Right kidney (tissue), 1 donor: Measurements from ENCODE around the gene CASZ1.
A peak's percentile ranks its signal among the peaks of the same experiment; 100 is the strongest.

Source experiments
- DNase-seq: peaks from one replicate; pipeline ENCODE4 v3.0.0-alpha.2; 2016

CASZ1 gene

GRCh38 chr1:10705953-10706352 lies 90.5 kb downstream of the CASZ1 start:
- no peak for DNase-seq

GRCh38 chr1:10704368-10704882 lies 92.0 kb downstream of the CASZ1 start:
- DNase-seq: peak; percentile 76

DNA sequence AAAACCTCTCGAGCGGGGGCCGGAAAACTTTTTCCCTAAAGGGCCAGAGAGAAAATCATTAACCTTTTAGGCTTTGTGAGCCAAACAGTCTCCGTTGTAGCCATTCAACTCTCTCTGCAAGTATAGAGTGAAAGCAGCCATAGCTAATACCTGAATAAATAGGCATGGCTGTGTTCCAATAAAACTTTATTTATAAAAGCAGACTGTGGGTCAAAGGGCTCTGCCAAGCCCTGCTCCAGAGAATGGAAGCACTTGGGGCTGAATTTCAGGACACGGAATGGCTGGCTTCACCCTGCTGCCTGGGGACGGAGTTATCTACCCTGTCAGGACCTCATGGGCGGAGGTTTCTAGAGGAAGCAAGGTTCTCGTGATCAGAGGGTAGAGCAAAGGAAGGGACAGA lies 92.7 kb downstream of the CASZ1 start:
- no peak for DNase-seq

GRCh38 chr1:10701145-10701544 lies 95.3 kb downstream of the CASZ1 start:
- DNase-seq: no peak

DNA sequence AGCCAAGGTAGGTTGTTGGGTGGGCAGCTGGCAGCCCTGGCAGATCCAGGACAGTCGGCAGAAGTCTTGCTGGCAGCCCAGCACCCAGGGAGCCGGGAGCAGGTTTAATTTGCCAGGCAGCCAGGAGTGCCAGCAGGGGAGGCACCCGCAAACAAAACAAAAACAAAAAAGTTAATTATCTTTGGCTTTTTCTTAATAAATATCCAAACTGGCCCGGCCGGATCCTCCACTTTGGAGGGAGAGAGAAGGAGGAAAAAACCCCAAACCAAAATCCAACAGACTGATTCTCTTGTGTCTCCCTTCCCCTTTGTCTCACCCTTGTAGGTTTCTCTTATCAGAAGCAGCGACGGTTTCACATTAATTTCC lies 97.0 kb downstream of the CASZ1 start:
- no peak for DNase-seq

DNA sequence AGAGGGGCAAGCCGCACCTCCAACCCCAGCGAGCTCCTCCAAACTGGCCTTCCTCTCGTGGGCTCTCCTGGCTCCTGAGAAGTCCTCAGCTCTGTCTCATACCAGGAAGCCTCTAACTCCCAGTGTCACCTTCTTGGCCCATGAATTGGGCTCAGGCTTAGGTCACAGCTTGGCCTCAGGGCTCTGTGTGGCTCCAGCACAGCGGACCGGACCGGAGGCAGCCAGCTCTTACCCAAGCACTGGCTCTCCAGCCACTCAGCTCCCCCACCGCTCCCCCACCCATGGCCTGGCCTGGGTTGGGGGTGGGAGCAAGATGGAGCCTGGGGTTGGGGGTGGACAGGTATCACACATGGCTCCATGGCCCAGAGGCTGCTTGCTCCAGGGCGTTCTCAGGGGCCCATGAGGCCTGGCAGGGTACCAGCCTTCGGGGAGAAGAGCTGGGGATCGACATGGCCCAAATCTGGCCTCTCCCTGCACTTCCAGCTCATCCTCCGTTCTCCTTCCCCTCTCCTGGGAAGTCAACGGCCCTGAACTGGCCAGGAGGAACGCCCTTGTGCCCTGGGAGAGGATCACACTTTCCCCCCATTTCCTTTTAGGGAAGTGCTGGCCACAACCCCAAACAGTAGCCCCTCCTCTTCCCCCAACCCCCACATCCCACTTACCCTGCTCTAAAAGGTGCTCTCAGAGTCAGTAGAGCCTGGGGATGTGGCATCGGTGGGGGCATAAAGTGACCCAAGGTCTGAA lies 97.5 kb downstream of the CASZ1 start:
- no peak for DNase-seq

DNA sequence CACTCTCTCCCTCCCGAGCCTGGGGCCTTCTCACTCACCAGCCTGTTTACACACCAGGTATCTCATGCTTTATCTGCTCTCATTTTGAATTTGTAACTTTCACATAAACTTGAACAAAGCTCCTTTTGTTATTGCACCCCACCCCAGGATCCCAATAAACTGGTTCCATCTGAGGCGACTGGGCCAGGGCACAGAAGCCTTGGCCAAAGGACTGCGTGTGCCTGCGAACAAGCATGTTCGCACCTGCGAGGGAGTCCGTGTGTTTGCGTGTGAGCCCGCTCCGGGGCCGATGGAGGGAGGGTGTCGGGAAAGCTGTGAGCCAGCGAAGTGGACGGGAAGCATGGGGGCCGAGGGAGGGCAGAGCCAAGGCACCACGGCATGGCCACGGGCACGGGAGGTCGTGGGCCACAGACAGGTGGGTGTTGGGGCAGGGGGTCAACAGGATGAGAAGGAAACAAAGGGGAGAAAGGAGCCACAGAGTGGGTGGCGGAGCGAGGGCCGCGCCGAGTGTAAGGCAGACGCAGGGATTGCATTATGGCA lies 98.8 kb downstream of the CASZ1 start:
- DNase-seq: no peak

- DNase-seq: no peak
Observed at GRCh38 chr1:10696977-10697376, 99.5 kb downstream of the CASZ1 start.

GRCh38 chr1:10694633-10695627 lies 101.5 kb downstream of the CASZ1 start:
- peak; percentile 46 for DNase-seq

DNA sequence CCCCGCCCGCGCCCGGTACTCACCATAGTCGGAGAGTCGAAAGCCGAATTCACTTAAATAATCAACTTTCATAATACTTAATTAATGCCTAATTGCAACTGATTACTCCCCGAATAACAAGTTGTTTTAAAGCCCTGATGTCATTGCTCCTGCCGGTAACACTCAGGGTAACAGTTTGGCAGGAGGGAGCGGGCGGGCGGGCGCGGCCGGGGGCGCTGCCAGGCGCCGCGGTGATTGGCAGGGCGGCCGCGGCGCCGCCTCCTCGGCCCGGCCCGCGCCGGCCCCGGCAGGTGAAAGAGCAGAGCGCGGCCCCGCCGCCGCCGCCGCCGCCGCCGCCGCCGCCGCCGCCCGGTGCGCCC lies 102.2 kb downstream of the CASZ1 start:
- no peak for DNase-seq

GRCh38 chr1:10693497-10694273 lies 102.8 kb downstream of the CASZ1 start:
- no peak for DNase-seq

DNA sequence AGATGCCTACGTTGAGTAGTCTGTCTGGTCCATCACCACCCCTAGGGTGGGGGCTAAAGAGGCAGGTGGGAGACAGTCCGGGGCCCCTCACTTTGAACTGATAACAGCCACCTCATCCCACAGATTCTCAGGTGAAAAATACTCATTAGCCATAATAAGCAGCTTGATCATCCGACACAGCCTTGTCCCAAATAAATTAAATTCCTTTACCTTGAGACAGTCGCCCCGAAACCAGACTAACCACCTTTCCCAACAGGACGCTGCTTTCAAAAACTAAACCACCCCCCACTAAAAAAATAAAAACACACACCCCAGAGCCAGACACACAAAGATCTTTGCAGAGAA lies 103.3 kb downstream of the CASZ1 start:
- DNase-seq: no peak

DNA sequence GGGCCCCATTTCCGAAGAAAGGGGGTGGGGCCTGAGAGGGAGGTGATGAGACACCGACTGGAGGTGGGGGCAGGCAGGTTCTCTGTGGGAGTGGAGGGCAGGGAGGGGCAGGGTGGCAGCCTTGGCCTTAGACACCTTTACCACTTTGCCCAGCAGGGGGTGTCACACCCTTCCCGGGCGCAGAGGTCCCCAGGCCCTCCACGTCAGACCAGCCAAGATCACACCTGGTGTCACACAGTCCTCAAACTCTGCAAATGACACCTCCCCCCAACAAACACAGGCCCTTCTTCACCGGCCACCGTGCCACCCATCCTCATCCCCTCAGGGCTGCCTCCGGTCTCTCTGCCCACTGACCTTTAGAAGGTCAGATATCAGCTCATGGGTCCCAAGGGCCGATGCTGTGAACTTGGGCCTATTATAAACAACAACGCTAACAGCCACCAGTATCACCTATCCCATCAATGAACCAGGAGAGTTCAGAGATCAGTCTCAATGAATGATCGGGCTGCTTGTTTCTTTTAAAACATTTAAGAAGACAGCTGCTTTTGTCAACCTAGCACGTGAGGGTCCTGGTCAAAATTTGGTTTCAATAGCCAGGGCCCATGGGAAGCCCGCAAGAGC lies 103.9 kb downstream of the CASZ1 start:
- DNase-seq: no peak

GRCh38 chr1:10691740-10692125 lies 104.7 kb downstream of the CASZ1 start:
- no peak for DNase-seq

DNA sequence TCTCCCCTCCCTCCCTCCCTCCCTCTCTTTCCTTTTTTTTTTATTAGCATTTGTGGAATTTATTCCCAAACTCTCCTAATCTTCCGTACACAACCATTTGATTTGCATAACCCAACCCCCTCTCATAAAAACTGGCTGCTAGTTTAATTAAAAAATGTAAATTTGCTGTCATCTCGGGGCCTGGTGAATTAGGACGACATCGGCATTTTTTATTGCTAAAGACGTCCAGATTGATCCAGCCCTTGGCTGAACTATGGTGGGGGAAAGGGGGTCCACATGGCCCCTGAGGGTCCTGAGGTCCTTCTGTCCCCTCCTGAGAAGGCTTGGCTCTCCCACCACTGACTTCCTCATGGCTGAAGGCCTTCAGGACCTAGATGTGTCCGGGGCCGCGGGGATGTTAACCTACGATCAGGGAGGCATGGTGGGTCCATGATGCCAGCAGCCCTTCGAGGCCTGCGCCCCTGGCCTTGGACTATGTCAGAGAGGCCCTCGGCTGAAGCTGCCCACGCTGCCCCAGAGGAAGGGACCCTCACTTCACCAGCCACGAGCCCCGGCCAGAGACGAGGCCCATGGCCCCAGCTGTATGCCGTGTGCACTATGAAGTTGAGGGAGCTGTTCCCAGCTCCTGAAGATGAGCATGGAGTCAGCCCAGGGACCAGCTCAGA lies 105.2 kb downstream of the CASZ1 start:
- no peak for DNase-seq

DNA sequence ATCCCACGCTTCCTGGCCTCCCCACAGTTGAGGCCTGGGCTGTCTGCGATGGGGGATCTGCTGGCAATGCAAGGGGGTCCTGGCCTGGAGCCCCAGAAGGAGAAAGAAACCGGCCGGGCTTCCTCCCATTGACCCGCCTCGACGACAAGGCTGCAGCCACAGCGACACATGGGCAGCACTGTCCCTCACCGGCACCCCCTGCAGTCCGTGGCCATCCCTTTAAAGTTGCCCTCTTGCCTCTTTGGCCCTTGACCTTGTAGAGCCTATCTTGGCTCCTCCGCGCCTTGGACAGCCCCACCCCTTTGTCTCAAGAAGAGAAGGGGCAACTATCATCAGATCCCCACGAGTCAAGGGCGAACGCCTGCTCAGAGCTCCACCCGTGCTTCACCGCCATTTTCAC lies 106.0 kb downstream of the CASZ1 start:
- no peak for DNase-seq

DNA sequence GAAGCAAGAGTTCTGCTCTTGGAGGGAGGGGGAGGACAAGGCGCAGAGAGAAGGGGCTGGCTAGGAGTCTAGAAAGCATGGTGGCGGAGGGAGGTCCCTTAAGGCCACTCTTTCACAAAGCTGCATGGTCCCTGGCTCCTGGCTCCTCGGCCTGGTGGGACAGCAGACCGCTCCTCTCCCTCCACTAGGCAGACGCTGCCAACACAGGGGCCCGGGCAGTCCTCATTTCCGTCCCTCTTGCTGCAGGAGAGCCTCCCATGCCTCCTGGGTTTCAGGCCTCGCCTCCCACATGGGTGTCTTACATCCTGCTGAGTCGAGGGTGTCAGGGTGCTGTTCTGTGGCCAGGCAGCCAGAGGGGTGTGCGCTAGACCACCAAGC lies 108.0 kb downstream of the CASZ1 start:
- DNase-seq: no peak

- DNase-seq: no peak
Observed at GRCh38 chr1:10687782-10688408, 108.6 kb downstream of the CASZ1 start.

- peak; percentile 44 for DNase-seq
Observed at GRCh38 chr1:10687251-10687651, 109.2 kb downstream of the CASZ1 start.

DNA sequence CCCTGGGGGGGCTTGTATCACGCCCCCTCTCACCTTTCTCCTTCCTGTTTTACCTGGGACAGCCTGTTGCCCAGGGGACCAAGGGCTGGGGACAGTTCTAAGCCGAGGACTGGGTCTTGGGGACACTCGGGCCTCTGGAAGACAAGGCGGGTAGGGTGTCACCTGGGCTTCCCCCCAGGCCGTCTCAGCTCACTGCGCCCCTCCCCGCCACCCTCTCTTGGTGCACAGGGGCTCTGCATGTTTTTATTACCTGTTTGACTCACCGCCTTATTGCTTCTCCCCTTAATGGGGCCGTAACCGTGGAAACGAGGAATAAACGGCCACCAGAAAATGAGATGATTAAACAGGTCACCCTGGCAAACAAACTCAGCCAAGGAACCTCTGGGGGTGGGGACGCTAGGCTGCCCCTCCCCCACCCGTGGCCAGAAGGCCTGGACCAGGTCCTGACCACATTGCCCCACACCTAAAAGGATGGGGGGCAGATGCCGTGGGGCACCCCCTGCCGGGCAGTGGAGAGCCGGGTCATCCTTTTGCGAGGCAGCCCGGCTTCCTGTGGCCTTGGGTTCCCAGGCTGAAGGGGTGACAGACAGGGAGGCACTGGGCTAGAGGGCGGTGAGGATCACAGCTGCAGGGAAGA lies 109.9 kb downstream of the CASZ1 start:
- DNase-seq: peak; percentile 68
